HG02588 (cell line): Measurements from ENCODE around the gene TMEM212.

Experiments
- ATAC-seq: cut with Tn5 transposase; IDR thresholded peaks from one replicate; pipeline ENCODE4 v1.9.1; 2021; ENCODE audit warnings: mild to moderate bottlenecking, moderate library complexity; ENCODE audit not compliant: unreplicated experiment

TMEM212 gene

GRCh38 chr3:171842864-171843518 is at the start of gene TMEM212:
TSS of gene TMEM212 (plus strand) at chr3:171843349. CDS start at chr3:171843384, 35 bp downstream.
- no peak for ATAC-seq

- no peak for ATAC-seq
These were observed 46.4 kb upstream of the TMEM212 start for GRCh38 chr3:171796625-171797264.

- peak; percentile 56 for ATAC-seq
These were observed 45.9 kb upstream of the TMEM212 start for GRCh38 chr3:171797265-171797679.

GRCh38 chr3:171797873-171798272 is 45.3 kb upstream of the TMEM212 start:
- no peak for ATAC-seq

GRCh38 chr3:171799501-171799900 is 43.6 kb upstream of the TMEM212 start:
- ATAC-seq: no peak

GRCh38 chr3:171801738-171802589 is 41.2 kb upstream of the TMEM212 start:
- no peak for ATAC-seq

GRCh38 chr3:171802590-171802956 is 40.6 kb upstream of the TMEM212 start:
- ATAC-seq: no peak

- no peak for ATAC-seq
These were observed 40.1 kb upstream of the TMEM212 start for GRCh38 chr3:171803044-171803443.

GRCh38 chr3:171804618-171805389 is 38.3 kb upstream of the TMEM212 start:
- ATAC-seq: no peak

- no peak for ATAC-seq
These were observed 37.5 kb upstream of the TMEM212 start for GRCh38 chr3:171805687-171806086.

- no peak for ATAC-seq
These were observed 36.7 kb upstream of the TMEM212 start for GRCh38 chr3:171806200-171807128.

GRCh38 chr3:171807129-171807675 is 35.9 kb upstream of the TMEM212 start:
- no peak for ATAC-seq

GRCh38 chr3:171807806-171808205 is 35.3 kb upstream of the TMEM212 start:
- no peak for ATAC-seq

GRCh38 chr3:171809611-171809860 is 33.6 kb upstream of the TMEM212 start:
- ATAC-seq: peak; percentile 32

GRCh38 chr3:171809861-171810628 is 33.1 kb upstream of the TMEM212 start, which contains the start of gene PLD1:
TSS of gene PLD1 (minus strand) at chr3:171810483. CDS start at chr3:171738051, 72,432 bp downstream.
- peak; percentile 55 for ATAC-seq

- ATAC-seq: no peak
These were observed 32.4 kb upstream of the TMEM212 start for GRCh38 chr3:171810629-171811294.

- ATAC-seq: no peak
These were observed 31.7 kb upstream of the TMEM212 start for GRCh38 chr3:171811295-171811912.

- ATAC-seq: no peak
These were observed 31.2 kb upstream of the TMEM212 start for GRCh38 chr3:171811913-171812335.
